ENCODE results near the gene U2AF1L4.
A peak's percentile ranks its signal among the peaks of the same experiment; 100 is the strongest.

Gene U2AF1L4, protein sequence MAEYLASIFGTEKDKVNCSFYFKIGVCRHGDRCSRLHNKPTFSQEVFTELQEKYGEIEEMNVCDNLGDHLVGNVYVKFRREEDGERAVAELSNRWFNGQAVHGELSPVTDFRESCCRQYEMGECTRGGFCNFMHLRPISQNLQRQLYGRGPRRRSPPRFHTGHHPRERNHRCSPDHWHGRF

DNA sequence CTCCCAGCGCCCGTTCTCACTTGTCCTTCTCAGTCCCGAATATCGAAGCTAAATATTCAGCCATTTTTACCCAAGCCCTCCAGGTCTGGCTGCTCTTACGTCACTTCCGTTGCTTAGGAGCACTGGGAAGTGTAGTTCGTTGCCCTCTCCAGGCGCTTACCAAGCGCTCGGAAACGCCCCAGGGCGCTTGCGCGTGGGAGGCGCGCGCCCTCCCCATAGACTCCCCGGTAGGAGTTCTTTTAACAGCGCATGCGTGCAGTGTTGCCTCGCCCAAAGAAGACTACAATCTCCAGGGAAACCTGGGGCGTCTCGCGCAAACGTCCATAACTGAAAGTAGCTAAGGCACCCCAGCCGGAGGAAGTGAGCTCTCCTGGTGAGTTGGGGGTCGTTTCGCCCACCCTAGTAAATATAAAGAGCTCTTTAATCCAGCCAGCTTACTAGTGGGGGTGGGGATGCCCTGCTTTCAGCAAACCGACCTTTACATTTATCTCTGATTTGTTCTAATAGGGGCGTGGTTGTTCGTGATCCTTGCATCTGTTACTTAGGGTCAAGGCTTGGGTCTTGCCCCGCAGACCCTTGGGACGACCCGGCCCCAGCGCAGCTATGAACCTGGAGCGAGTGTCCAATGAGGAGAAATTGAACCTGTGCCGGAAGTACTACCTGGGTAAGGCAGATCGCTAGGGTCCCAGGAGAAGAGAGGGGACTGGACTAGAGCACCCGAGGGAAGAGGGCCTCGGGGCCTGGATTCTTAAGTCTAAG lies at the start of gene U2AF1L4, which contains the start of gene PSENEN:
Gene U2AF1L4 (minus strand): TSS at position 91 of the 759 bp plus-strand sequence. CDS start 27 bp downstream, at position 64.
Gene PSENEN (plus strand): TSS at position 324 of the 759 bp plus-strand sequence. CDS start 280 bp downstream, at position 604.
- FAIRE-seq: peak; percentile 94

DNA sequence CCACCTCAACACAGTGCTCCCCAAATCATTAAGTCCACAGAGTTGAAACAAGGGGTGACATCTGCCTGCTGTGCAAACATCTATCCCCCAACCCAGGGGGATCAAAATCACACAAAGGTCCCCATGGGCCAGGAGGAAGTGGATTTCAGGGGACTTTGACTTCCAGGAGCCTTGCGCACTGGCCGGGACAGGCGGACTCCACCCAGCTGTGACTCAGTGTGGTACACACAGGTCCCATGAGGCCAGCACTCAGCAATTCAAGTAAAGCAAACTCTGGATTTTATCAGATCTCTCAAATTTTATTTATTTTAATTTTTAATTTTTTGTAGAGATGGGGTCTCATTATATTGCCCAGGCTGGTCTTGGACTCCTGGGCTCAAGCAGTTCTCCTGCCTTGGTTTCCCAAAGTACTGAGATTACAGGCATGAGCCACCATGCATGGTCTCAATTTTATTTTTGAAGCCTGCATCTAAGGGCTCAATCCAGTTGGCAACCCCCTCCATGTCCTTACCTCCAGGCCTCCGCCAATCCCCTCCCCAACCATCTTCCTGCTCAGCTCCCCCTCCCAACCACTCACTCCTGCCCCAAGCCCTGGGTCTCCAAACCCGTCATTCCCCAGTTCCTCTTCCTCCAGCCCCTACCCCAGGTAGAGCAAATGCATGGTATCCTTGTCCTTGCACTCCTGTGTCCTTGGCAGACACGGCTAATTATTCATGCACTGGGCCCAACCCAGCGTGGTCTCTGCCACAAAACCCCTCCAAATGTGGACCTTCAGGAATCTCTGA lies 48.4 kb upstream of the U2AF1L4 start:
- FAIRE-seq: no peak

DNA sequence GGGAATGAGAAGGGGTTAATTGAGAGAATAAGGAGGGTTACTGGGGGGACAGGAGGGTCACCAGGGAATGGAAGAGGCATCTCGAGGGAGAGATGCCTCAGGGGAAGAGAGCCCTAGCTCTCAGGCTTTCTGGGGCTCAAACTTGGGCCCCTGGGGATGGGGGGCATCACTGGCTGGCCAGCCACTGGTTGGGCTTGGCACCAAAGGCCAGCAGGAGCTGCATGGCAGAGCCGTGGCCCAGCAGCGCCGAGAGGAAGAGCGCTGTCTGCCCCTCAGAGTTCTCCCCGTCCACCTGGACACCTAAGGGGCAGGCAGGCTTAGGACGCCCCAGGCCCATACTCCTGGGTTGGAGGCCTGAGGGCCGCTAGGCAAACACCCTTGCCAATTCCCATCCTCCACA lies 47.7 kb upstream of the U2AF1L4 start:
- no peak for FAIRE-seq

DNA sequence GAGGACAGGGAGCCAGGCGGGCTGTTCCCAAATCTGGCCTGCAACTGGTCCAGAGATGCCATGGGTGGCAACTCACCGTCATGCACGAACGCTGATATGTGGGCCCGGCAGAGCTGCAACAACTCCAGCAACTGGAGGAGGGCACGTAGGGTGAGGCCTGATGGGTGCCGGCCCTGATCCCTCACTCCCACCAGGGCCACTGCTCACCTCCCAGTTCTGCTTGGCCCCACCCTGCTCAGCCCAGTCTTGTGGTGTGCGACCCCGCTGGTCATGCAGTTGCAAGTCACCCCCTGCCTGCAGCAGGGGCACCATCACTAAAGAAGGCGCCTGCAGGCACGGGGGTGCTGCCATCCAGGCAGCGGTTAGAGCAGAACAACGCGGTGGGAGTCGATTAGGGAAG lies 47.1 kb upstream of the U2AF1L4 start:
- FAIRE-seq: no peak

DNA sequence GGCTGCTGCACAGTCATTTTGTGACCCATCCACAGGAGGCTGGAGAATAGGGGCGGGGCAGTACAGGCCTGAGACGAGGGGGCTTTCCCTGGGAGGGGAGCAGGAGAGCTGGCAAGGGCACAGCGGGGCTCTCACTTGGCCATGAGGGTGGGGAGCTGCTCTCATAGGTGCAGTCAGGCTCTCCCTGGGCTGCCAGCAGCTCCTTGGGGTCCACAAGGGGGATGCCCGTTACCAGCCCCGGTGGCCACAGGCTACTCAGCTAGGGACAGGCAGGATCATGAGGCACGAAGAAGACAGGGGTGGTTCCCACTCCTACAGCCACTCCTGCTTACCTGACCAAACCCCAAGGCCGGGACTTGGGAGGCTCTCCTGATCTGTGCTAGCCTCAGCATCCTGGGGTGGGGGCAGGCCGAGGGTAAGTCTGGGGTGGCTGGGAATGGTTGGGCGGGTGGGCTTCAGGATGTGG lies 46.6 kb upstream of the U2AF1L4 start:
- no peak for FAIRE-seq

DNA sequence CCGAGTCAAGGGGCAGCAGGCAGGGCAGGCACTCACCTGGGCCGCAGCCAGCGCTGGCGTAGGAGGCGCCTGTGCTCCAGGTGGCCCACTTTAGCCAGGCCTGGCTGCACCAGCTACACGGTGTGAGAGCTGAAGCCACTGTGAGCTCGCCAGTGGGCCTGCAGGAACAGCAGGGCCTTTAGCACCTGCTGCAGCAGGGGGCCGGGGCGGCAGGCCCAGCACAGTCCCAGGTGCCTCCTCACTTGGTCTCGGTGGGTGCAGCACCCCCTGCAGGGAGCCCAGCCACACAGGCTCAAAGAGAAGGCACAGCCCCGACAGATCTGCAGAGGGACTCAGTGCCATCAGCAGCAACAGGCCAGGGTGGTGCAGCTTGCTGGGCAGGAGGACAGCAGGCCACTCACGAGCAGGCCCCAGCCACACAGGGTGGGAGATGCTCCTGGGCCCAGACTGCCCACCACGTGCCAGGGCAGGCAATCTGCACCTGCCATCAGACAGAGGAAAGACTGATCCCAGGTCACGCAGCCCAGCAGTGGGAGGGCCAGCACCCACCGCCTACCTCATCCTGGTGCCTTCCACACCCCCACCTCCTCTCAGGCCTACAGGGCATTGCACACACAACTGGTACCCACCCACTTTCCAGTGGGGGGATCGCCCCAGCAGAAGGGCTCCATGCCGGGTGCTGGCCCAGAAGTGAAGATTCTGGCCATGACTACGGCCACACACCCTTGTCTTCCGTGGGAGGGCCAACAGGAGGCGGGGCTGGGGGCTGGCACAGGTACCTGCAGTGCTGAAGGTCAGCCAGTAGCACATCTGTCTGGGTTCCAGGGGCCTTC lies 46.0 kb upstream of the U2AF1L4 start:
- FAIRE-seq: no peak

DNA sequence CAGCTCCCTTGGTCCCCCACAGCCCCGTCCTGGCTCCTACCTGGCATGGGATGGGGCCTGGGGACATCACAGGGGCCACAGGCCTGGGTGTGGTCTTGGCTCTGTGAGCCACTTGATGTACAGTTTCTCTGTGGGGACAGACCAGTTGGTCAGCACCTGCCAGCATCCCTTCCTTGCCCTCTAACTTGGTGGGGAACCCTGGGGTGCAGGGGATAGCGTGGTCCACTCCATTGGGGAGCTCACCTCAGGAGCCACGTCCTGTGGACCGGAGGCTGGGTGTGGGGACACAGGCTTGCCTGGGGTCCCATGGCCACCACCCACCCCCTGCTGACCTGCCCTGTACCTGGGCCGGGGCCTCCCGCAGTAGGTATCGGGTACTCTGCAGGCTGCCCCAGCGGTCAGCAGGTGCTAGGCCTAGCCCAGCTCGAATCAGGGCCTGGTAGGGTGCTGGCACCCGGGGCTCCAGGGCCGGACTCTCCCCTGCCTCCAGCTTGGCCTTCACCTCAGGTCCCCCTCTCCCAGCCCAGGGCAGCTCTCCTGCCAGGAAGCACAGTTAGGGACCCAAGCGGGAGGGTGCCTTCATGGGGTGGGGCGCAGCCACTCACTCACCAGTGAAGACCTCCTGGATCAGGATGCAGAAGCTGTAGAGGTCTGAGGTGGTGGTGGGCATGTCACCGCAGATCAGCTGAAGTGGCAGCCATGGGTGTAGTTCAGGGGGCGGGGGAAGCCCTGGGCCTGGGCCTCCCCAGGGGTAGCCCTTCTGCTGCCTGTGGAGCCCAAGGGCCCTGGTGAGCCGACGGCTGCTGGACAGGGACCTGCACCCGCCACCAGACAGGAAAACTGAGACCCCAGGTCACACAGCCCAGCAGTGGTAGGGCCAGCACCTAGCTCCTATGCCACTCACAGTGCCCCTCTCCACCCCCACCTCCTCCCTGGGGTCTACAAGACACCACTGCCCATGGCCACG lies 45.0 kb upstream of the U2AF1L4 start:
- FAIRE-seq: no peak

DNA sequence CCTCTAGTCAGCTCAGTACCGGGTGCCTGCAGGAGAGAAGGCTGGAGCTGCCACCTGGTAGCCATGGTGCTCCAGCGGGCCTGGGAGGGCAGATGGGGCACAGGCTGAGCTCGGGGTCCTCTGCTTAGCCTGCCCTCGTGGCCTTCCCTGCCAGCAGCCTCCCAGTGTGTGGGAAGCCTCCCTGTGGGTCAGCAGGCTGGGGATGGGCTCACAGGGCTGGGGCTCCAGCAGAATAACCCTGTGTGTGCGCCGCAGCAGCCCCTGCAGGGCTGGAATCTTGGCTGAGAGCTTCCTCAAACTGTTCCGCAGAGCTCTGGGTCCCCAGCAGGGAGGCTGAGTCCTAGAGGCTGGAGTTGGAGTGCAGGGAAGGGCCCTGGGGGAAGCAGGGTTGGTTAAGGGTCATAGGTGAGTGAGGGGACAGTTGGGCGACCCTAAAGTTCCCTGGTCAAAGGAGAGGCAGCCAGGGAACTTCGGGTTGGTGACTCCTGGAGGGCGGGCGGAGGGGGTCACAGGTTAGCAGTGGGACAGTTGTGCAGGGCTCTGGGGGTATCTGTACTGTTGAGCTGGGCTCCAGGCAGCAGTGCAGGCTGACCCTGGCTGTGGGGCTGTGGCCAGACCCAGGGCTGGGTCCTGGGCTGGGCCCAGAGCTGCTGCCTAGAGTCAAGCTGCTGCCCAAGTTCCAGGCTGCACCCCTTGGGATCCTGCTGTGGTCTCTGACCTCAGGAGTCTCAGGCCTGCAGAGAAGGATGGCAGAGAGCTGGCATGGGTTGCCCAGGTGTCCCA lies 44.2 kb upstream of the U2AF1L4 start:
- FAIRE-seq: no peak

DNA sequence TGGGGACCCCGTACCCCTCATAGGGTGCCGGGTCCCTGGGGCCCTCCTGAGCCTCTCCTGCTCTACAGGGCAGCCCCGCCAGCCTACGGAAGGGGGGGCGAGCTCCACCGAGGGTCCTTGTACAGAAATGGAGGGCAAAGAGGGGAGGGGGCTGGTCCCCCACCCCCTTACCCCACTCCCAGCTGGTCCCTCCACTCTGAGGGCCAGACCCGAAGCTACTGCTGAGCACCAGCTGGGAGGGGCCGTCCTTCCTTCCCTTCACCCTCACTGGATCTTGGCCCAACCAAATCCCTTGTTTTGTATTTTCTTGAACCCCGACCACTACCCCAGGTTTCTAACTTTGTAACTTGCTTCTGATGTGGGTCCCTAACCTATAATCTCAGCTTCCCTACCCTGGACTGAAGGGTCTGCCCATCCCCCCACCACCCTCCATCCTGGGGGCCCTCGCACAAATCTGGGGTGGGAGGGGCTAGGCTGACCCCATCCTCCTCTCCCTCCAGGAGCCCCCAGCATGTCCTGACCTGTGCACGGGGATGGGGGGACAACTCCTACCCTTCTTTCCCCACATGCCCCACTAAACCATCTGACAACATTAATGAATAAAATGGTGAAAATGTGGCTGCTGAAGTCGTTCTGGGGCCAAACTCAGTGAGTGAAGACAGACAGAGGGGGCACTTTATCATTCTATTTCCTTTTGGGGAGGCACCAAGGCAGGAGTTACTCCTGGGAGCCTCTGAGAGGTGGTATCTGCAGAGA lies 43.2 kb upstream of the U2AF1L4 start:
- FAIRE-seq: no peak

DNA sequence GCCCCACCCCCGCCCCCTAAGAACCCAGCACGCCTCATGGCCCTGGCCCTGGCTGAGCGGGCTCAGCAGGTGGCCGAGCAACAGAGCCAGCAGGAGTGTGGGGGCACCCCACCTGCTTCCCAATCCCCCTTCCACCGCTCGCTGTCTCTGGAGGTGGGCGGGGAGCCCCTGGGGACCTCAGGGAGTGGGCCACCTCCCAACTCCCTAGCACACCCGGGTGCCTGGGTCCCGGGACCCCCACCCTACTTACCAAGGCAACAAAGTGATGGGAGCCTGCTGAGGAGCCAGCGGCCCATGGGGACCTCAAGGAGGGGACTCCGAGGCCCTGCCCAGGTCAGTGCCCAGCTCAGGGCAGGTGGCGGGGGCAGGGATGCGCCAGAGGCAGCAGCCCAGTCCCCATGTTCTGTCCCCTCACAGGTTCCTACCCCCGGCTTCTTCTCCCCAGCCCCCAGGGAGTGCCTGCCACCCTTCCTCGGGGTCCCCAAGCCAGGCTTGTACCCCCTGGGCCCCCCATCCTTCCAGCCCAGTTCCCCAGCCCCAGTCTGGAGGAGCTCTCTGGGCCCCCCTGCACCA lies 42.1 kb upstream of the U2AF1L4 start:
- no peak for FAIRE-seq

DNA sequence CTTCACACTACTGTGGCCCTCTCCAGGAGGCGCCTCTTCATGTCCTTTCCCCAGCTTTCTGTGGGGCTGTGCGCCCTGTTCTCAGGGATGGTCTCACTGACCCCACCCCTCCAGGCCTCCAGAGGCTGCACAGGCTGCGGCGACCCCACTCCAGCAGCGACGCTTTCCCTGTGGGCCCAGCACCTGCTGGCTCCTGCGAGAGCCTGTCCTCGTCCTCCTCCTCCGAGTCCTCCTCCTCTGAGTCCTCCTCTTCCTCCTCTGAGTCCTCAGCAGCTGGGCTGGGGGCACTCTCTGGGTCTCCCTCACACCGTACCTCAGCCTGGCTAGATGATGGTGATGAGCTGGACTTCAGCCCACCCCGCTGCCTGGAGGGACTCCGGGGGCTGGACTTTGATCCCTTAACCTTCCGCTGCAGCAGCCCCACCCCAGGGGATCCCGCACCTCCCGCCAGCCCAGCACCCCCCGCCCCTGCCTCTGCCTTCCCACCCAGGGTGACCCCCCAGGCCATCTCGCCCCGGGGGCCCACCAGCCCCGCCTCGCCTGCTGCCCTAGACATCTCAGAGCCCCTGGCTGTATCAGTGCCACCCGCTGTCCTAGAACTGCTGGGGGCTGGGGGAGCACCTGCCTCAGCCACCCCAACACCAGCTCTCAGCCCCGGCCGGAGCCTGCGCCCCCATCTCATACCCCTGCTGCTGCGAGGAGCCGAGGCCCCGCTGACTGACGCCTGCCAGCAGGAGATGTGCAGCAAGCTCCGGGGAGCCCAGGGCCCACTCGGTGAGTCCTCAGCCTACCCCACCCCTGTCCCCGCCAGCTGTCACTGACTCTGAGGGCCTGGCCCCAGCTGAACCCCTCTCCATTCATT lies 41.3 kb upstream of the U2AF1L4 start:
- no peak for FAIRE-seq

DNA sequence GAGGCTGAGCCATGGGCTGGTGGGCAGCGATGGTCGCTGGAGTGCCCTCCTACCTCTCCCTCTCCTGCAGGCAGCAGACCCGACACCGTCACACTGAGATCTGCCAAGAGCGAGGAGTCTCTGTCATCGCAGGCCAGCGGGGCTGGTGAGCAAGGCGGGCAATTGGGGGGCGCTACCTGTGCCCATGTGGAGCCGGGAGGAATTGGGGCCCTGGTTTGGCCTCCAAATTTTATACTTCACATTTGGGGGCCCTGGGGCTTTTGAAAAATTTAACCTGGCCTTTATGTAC lies 40.1 kb upstream of the U2AF1L4 start:
- FAIRE-seq: no peak

DNA sequence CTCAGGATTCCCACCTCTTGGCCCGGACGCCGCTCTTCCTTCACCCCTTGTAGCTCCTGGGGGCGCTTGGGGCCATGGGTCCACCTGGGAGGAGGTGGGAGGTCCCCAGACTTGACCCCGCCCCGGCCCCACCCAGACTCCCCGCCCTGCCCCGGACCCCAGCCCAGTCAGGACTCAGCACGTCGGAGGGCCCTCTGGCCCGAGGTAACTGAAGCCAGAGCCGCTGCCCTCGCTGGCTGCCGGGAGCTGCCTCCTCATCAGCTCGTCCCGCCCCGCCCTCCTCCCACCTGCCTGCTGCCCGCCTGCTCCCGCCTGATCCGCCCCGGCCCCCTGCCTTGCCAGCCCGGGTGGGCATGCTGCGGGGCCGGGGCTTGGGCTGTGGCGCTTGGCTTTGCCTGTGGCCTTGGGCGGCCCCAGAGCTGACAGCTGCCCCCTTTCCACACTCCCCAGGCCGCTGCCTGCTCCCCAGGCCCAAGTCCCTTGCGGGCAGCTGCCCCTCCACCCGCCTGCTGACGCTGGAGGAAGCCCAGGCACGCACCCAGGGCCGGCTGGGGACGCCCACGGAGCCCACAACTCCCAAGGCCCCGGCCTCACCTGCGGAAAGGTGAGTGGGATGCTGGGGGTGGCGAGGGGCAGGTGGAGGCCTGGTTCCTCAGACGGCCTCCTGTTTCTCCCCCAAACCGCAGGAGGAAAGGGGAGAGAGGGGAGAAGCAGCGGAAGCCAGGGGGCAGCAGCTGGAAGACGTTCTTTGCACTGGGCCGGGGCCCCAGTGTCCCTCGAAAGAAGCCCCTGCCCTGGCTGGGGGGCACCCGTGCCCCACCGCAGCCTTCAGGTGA lies 39.5 kb upstream of the U2AF1L4 start:
- no peak for FAIRE-seq

DNA sequence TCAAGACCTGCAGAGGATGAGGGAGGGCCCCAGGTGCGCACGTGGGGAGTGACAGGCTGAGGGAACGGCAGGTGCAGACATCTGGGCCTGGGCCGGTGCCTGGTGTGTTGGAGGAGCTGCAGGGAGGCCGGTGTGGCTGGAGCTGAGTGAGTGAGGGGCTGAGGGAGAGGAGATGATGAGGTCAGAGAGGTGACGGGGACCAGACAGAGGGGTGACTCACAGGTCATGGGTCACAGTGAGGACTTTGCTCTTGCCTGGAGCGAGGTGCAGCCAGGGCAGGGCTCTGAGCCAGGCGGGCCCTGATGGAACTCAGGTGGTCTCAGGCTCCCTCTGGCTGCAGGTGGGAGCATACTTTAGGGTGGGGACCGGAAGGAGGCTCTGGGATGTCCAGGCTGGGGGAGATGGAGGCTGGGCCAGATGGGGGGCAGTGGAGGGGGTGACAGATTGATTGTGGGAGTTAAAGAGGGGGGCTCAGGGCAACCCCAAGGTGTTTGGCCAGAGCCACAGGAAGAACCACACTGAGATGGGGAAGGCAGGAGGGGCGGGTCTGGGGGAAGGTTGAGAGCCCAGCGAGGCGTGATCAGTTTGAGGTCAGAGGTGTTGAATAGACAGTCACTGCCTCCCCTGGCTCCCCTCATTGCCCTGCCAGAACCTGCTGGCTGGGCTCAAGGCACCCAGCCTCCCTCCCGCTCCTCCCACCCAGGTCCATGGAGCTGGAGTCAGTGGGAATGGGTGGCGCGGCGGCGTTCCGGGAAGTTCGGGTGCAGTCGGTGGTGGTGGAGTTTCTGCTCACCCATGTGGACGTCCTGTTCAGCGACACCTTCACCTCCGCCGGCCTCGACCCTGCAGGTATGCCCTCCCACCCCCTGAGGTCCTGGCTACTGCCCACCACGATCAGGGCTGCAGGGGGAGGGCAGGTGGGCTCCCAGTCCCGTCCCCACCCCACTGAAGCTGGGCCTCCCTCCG lies 38.5 kb upstream of the U2AF1L4 start:
- FAIRE-seq: no peak

DNA sequence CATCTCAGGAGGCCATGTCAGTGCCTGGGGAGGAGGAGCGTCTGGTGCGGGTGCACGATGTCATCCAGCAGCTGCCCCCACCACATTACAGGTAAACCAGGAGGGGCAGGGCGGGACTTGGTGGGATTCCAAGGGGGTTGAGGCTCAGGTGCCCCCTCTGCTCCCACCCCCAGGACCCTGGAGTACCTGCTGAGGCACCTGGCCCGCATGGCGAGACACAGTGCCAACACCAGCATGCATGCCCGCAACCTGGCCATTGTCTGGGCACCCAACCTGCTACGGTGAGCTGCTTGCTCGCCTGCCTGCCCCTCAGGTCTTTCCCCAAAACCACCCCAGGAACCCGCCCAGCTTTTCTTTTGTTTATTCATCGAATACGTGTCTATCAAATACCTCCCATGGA lies 37.4 kb upstream of the U2AF1L4 start:
- FAIRE-seq: no peak

DNA sequence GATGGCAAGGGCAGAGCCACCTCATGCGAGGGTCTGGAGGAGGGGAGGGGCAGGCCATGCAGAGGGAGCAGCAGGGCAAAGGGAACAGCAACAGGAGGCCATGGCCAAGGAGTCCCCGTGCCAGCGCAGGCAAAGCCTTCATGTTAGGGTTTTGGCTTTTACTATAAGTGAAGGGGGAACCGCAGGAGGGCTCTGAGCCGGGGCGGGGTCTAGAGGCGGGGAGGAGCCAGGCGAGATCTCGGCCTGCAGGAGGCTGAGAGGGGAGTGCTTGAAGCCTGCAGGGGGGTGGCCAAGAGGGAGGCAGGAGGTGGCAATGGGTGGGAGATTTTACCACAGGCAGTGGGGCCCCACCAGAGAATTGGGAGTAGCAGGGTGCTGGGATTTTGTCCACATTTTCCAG lies 36.4 kb upstream of the U2AF1L4 start:
- no peak for FAIRE-seq

DNA sequence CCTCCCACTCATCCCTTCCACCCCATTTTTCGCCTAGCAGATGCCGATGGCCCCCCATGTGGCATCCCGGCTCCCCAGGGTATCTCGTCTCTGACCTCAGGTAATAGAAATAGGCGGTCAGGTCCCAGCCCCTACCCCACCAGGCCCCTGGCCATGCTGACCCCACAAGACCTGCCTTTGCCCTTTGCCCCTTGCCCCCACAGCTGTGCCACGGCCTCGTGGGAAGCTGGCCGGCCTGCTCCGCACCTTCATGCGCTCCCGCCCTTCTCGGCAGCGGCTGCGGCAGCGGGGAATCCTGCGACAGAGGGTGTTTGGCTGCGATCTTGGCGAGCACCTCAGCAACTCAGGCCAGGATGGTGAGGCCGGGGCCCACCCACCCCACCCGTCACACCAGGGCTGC lies 35.5 kb upstream of the U2AF1L4 start:
- FAIRE-seq: no peak

Measured in TTC549 (cell line).